ENCODE data around the gene AIG1.

AIG1 gene

GRCh38 chr6:143195349-143195845, 134.7 kb downstream of the AIG1 start:
- DNase-seq (ENCODE audit: low read depth in 2 of 2) = no peak

DNA sequence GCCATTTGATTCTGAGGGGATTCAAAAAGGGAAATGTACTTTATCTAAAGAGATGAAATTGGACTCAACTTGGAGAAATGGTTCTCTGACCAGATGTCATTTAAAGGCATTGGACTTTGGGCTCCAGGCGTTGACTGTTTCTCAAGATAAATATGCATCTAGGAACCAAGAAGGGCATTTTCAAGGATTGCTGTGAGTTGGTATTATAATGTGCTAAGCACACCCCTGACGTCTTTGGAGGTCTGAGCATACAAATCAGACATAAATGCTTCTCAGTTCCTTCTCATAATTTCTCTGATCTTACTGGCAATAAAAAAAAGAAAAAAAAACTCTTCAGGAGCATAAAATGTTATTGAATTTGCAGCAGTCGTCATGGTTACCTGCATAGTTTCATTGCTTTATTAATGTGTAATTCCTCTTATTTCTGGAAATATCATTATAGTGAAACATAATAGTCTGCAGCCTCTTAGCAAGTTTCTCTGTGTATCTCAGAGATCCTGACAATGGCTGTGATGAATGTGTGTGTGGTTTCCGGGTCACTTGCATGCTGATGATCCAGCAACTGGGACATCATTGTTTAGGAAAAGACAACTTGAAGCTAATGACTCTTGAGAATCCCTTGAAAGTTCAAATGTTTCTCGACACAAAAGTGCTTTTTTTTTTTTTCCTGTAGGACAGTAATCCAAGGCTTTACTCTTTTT, 136.0 kb downstream of the AIG1 start:
- no peak for DNase-seq (ENCODE audit: low read depth in 2 of 2)

- no peak for DNase-seq (ENCODE audit: low read depth in 2 of 2)
These were observed 136.7 kb downstream of the AIG1 start for GRCh38 chr6:143197377-143197776.

GRCh38 chr6:143198312-143198711, 137.6 kb downstream of the AIG1 start:
- no peak for DNase-seq (ENCODE audit: low read depth in 2 of 2)

DNA sequence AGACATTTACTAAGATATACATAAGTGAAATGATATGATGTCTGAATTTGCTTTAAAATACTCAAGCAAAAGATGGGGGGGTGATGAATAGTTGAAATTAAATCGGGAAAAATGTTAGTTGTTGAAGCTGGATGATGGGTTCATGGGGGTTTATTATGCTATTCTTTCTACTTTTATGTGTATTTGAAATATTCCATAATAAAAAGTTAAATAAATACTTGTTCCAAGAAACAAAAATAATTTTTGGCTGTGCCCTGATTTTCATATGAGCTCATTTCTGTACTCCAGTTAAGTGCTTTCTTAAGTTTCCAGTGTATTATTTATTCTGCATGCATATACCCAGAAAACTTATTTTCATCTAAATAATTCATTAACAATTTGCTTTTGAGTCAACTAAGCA, 138.6 kb downstream of the AIG1 start:
- DNase-seq (ENCODE audit: low read depth in 2 of 2) = no peak

DNA sequence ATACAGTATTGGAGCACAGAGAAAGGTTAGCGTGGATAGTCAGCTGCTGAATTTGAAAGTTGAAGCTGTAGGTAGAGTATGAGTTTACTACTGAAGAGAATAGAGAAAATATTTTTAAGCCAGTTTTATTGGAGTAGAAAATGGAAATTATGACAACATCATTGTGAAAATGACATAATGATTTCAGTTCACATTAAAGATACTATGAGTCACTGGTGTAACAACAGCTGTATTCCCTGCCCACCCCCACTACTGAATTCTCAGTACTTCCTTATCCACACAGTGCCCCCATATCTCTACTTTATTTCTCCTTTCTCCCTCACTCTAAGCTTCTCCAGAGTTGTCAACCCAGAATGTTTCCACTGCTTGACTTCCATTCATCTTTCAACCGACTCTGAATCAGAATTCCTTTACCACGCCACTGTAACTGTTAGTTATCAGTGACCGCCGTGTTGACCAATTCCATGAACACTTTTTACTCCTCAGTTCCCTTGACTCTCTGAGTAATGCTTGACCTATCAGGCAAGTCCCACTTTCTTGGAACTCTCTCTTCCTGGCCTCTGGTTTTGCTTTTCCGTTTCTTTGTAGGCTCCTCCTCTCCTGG, 139.6 kb downstream of the AIG1 start:
- no peak for DNase-seq (ENCODE audit: low read depth in 2 of 2)

DNA sequence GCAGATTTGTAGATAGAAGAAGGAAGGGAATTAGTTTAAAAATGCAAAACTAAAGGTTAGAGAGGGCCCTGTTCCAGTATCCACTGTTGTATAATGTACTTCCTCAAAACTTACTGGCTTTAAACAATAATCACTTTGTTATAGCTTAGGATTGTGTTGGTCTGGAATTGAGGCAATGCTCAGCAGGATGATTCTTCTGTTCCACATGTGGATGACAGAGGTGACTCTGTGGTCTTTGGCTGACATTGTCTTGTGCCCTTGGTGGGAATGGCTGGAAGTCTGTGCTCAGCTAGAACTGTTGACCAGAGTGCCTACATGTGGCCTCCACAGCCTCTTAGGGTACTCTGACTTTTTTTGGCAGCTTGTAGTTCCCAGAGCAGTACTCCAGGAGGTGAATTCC, 143.4 kb downstream of the AIG1 start:
- DNase-seq (ENCODE audit: low read depth in 2 of 2) = no peak

DNA sequence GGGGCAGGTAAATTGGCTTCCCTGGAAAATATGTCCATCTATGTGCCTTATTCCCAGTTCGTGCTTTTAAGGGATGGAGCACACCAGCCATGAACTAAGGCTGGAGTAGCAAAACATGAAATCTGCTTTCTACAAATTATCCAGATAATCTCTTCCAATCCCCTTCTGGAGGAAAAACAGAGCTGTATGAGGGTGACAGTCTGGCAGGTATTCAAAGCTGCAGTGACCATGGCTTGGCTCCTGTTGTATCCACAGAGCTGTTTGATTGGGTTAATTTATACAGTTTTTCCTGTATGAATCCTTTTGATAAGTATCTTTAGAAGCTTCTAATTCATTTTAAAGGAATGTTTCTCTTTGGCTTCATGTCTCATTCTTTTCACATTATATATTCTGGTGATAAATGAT, 144.4 kb downstream of the AIG1 start:
- no peak for DNase-seq (ENCODE audit: low read depth in 2 of 2)

DNA sequence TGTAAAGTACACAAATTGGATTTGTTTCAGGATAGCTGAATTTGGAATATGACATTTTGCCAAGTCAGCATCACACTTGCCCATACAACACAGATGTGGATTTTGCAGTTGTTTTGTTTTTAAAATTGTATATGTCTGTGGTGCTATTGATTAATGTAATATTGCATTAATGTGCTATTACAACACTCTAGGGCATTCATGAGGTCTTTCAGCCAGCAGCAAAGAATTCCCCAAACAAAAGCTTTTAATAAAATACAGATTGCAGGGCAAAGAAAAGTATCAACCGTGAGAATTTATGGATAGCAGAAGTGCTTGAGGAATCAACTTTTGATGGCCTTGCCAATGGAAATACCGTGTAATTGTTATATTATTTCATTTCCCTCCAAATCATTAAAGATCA, 144.9 kb downstream of the AIG1 start:
- DNase-seq (ENCODE audit: low read depth in 2 of 2) = no peak

GRCh38 chr6:143205991-143206390, 145.3 kb downstream of the AIG1 start:
- DNase-seq (ENCODE audit: low read depth in 2 of 2) = no peak

- no peak for DNase-seq (ENCODE audit: low read depth in 2 of 2)
These were observed 145.9 kb downstream of the AIG1 start for GRCh38 chr6:143206550-143206949.

- DNase-seq (ENCODE audit: low read depth in 2 of 2) = no peak
These were observed 149.7 kb downstream of the AIG1 start for GRCh38 chr6:143210420-143210819.

GRCh38 chr6:143213859-143214376, 153.2 kb downstream of the AIG1 start:
- no peak for DNase-seq (ENCODE audit: low read depth in 2 of 2)

DNA sequence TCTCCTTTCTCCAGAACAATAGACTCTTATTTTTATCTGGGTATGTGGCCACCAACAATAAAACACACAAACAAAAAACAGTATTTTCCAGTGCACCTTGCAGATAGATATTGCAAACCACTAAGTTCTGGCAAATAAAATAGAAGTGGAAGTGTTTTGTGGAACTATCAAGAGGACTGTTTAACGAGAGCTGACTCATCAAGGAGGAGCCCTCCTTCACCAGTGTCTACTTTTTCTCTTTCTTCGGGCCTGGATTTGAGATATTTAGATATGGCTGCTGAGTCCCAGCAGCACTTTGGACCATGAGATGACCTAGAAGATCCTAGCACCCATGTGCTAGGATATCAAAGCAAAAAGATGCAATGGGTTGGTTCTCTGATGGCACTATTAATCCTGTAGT, 154.7 kb downstream of the AIG1 start:
- no peak for DNase-seq (ENCODE audit: low read depth in 2 of 2)

DNA sequence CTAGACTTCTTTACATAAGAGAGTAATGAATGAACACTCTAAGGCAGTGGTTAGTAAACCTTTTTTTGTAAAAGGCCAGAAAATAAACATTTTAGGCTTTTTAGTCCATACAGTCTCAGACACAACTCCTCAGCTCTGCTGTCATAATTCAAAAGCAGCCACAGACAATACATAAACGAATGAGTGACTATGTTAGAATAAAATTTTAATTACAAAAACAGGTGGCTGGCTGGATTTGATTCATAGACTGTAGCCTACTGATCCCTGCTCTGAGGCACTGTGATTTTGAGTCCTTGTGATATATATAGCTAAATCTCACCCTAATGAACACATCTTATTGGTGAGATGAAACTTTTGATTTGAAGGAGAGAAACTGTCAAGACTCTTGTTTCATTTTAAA, 155.1 kb downstream of the AIG1 start:
- no peak for DNase-seq (ENCODE audit: low read depth in 2 of 2)

DNA sequence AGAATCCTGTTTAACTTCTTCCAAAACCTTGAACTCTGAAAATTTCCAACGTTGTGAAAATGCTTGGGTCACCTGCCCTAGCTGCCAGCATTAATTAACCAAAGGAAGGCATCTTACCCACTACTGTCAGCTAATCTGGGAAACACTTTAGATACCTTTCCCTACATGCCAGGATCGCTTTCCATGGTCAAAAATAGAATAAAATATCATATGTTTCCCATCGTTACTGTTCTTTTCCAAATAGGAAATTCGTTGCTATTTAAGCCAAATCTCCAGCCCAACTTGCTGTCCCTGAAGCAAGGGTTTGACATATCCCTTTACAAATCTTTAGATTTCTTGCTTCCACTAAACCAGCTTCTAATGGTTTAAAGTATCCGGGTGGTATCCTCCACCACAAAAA, 157.5 kb downstream of the AIG1 start:
- no peak for DNase-seq (ENCODE audit: low read depth in 2 of 2)

- no peak for DNase-seq (ENCODE audit: low read depth in 2 of 2)
These were observed 161.0 kb downstream of the AIG1 start for GRCh38 chr6:143221698-143222097.

GRCh38 chr6:143222310-143222709, 161.6 kb downstream of the AIG1 start:
- no peak for DNase-seq (ENCODE audit: low read depth in 2 of 2)

- DNase-seq (ENCODE audit: low read depth in 2 of 2) = no peak
These were observed 162.1 kb downstream of the AIG1 start for GRCh38 chr6:143222801-143223231.

- DNase-seq (ENCODE audit: low read depth in 2 of 2) = no peak
These were observed 163.2 kb downstream of the AIG1 start for GRCh38 chr6:143223895-143224294.

DNA sequence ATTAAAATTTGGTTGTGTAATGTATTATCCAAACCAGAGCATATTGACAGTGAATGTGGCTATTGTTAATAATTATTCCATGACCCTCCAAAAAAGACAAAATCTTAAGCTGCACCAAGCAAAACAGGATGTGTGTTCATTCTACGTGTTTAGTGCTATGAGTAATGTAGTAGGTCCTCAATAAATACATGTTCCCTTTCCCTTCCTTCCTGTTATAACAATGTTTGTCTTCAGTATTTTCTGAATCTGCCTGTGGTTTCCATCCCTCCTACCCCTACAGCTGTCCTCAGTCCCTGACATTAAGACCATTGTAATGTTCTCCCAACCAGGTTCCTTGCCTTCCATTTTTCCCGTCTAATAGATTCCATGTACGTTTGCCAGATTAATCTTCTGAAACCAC, 163.8 kb downstream of the AIG1 start:
- DNase-seq (ENCODE audit: low read depth in 2 of 2) = no peak

GRCh38 chr6:143225929-143226328, 165.2 kb downstream of the AIG1 start:
- DNase-seq (ENCODE audit: low read depth in 2 of 2) = no peak

DNA sequence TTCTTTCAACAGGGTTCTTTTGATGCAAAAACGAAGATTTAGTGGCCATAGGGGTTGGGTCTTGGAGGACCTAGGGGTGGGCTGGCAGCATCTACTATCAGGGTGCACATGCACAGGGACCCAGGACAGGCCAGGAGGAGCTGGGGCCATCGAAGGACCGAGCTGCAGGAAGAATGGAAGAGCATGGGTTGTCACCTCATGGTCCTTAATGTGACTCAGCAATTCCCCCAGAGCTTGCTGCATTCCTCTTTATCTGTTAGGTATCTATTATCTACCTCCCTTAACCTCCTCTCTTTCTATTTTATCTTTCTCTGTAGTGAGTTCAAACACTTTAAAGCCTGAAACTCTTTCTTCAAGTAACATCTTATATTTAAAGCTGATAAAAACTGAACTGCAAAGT, 167.0 kb downstream of the AIG1 start:
- no peak for DNase-seq (ENCODE audit: low read depth in 2 of 2)

Measured in stimulated activated CD8-positive, alpha-beta memory T cell treated with anti-CD3 and anti-CD28 coated beads, Interleukin-7, amount 100 ng/mL, for 1 hour (primary cell).